HT1080 (cell line): ENCODE results near the gene LGALS3BP. TPM values are rescaled to one million over a fixed set of nuclear protein-coding genes. Genes with fewer than 3 reads are reported as not detected.
"Not testable (repeated sequence)": the region's sequence is repeated elsewhere in the genome, so short reads cannot be mapped to it uniquely, and the experiment has no call there.

Experiments used
- DNase-seq: peaks from one replicate; pipeline ENCODE4 v3.0.0-alpha.2; 2015; ENCODE audit warnings: low read depth
- total RNA-seq: library from RNA; depleted of rRNA; stranded (reverse); fragments of >200 nt; shearing (Covaris generic); gene quantifications from 2 replicates; pipeline ENCODE4 v1.2.3, GENCODE V29; 2014

LGALS3BP gene
- total RNA-seq, 1 experiment from 2014 or later = 383 TPM

GRCh38 chr17:78945455-78945854 lies 34.3 kb downstream of the LGALS3BP start:
- not testable (repeated sequence) for DNase-seq

GRCh38 chr17:78944956-78945355 lies 34.8 kb downstream of the LGALS3BP start:
- no peak for DNase-seq

GRCh38 chr17:78944026-78944425 lies 35.7 kb downstream of the LGALS3BP start:
- DNase-seq = no peak

GRCh38 chr17:78940708-78941107 lies 39.0 kb downstream of the LGALS3BP start:
- DNase-seq = no peak

GRCh38 chr17:78940258-78940657 lies 39.5 kb downstream of the LGALS3BP start:
- DNase-seq = no peak

GRCh38 chr17:78939615-78940014 lies 40.1 kb downstream of the LGALS3BP start:
- DNase-seq = peak; percentile 70

- no peak for DNase-seq
These were observed 42.2 kb downstream of the LGALS3BP start for GRCh38 chr17:78937561-78937960.

GRCh38 chr17:78935419-78936323 lies 44.1 kb downstream of the LGALS3BP start:
- peak; percentile 94 for DNase-seq

- DNase-seq = peak; percentile 30
These were observed 44.9 kb downstream of the LGALS3BP start for GRCh38 chr17:78934681-78935418.

GRCh38 chr17:78933959-78934568 lies 45.7 kb downstream of the LGALS3BP start:
- peak; percentile 95 for DNase-seq

- peak; percentile 97 for DNase-seq
These were observed 46.4 kb downstream of the LGALS3BP start for GRCh38 chr17:78933025-78933958.

- DNase-seq = peak; percentile 50
These were observed 49.6 kb downstream of the LGALS3BP start for GRCh38 chr17:78929908-78930775.

- no peak for DNase-seq
These were observed 53.8 kb downstream of the LGALS3BP start for GRCh38 chr17:78925662-78926555.

- peak; percentile 71 for DNase-seq
These were observed 54.5 kb downstream of the LGALS3BP start, which contains the start of gene TIMP2 for GRCh38 chr17:78925234-78925633. TIMP2 (minus strand) TSS chr17:78925387; CDS start chr17:78925088, 299 bp downstream.

- DNase-seq = no peak
These were observed 55.1 kb downstream of the LGALS3BP start for GRCh38 chr17:78924481-78925151.

GRCh38 chr17:78923660-78924453 lies 55.9 kb downstream of the LGALS3BP start:
- DNase-seq = no peak

- no peak for DNase-seq
These were observed 56.8 kb downstream of the LGALS3BP start for GRCh38 chr17:78922816-78923498.
